ENCODE results near the gene DCN.

DNA sequence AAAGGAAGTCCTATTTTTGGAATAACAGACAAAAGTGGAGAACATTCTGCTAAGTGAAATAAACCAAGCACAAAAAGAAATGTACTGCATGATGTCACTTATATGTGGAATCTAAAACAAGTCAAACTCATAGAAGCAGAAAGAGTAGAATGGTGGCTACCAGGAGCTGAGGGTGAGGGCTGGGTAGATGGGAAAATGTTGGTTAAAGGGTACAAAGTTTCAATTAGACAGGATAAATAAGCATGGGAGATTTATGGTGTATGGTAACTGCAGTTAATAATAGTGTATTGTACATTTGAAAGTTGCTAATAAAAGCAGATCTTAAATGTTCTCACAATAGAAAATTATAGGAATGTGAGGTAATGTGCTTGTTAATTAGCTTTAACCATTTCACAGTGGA, 84.2 kb downstream of the DCN start:
- TF ChIP-seq CTCF (conservative IDR thresholded peaks at IDR 0.05; ENCODE audit: low read length), result no peak
- no peak for TF ChIP-seq EZH2phosphoT487 (IDR thresholded peaks at IDR 0.05; ENCODE audit: borderline replicate concordance, low read depth, low read length)

Measured in OCI-LY7 (cell line).